ENCODE measurements around the gene OR4D11.
"Not testable (repeated sequence)": the region's sequence is repeated elsewhere in the genome, so short reads cannot be mapped to it uniquely, and the experiment has no call there.

OR4D11 gene

GRCh38 chr11:59503276-59503675, at the start of gene OR4D11:
OR4D11 (plus strand) TSS chr11:59503576; CDS start chr11:59503576, 0 bp downstream.
- no peak for DNase-seq (ENCODE audit: extremely low read depth in 1 of 2, low read depth in 1 of 2)

- no peak for DNase-seq (ENCODE audit: extremely low read depth in 1 of 2, low read depth in 1 of 2)
These were observed 46.7 kb upstream of the OR4D11 start, which contains the start of gene OR4D6 for GRCh38 chr11:59456661-59457060. OR4D6 (plus strand) TSS chr11:59456961; CDS start chr11:59456961, 0 bp downstream.

GRCh38 chr11:59459916-59460315, 43.5 kb upstream of the OR4D11 start:
- DNase-seq (ENCODE audit: extremely low read depth in 1 of 2, low read depth in 1 of 2) = no peak

- DNase-seq (ENCODE audit: extremely low read depth in 1 of 2, low read depth in 1 of 2) = no peak
These were observed 40.2 kb upstream of the OR4D11 start for GRCh38 chr11:59463190-59463641.

- DNase-seq (ENCODE audit: extremely low read depth in 1 of 2, low read depth in 1 of 2) = no peak
These were observed 30.4 kb upstream of the OR4D11 start, which contains the start of gene OR4D10 for GRCh38 chr11:59473015-59473414. OR4D10 (plus strand) TSS chr11:59473315; CDS start chr11:59477430, 4,115 bp downstream.

- DNase-seq (ENCODE audit: extremely low read depth in 1 of 2, low read depth in 1 of 2) = no peak
These were observed 28.2 kb upstream of the OR4D11 start for GRCh38 chr11:59475176-59475575.

GRCh38 chr11:59479906-59480305, 23.5 kb upstream of the OR4D11 start:
- no peak for DNase-seq (ENCODE audit: extremely low read depth in 1 of 2, low read depth in 1 of 2)

- no peak for DNase-seq (ENCODE audit: extremely low read depth in 1 of 2, low read depth in 1 of 2)
These were observed 23.0 kb upstream of the OR4D11 start for GRCh38 chr11:59480359-59480758.

GRCh38 chr11:59501931-59502330, 1.4 kb upstream of the OR4D11 start:
- DNase-seq (ENCODE audit: extremely low read depth in 1 of 2, low read depth in 1 of 2) = no peak

- no peak for DNase-seq (ENCODE audit: extremely low read depth in 1 of 2, low read depth in 1 of 2)
These were observed 7.7 kb downstream of the OR4D11 start, which contains the start of gene OR4D9 for GRCh38 chr11:59510941-59511589. OR4D9 (plus strand) TSS chr11:59511539; CDS start chr11:59514913, 3,374 bp downstream.

GRCh38 chr11:59511675-59512074, 8.3 kb downstream of the OR4D11 start:
- DNase-seq (ENCODE audit: extremely low read depth in 1 of 2, low read depth in 1 of 2) = no peak

GRCh38 chr11:59520139-59520538, 16.8 kb downstream of the OR4D11 start:
- not testable (repeated sequence) for DNase-seq (ENCODE audit: extremely low read depth in 1 of 2, low read depth in 1 of 2)

GRCh38 chr11:59520741-59521140, 17.4 kb downstream of the OR4D11 start:
- DNase-seq (ENCODE audit: extremely low read depth in 1 of 2, low read depth in 1 of 2) = no peak

- DNase-seq (ENCODE audit: extremely low read depth in 1 of 2, low read depth in 1 of 2) = no peak
These were observed 20.2 kb downstream of the OR4D11 start for GRCh38 chr11:59523541-59523940.

- no peak for DNase-seq (ENCODE audit: extremely low read depth in 1 of 2, low read depth in 1 of 2)
These were observed 25.3 kb downstream of the OR4D11 start for GRCh38 chr11:59528711-59529110.

GRCh38 chr11:59532620-59533019, 29.2 kb downstream of the OR4D11 start:
- DNase-seq (ENCODE audit: extremely low read depth in 1 of 2, low read depth in 1 of 2) = no peak

- DNase-seq (ENCODE audit: extremely low read depth in 1 of 2, low read depth in 1 of 2) = no peak
These were observed 31.3 kb downstream of the OR4D11 start for GRCh38 chr11:59534676-59535075.

GRCh38 chr11:59542142-59542810, 38.9 kb downstream of the OR4D11 start:
- DNase-seq (ENCODE audit: extremely low read depth in 1 of 2, low read depth in 1 of 2) = no peak

- not testable (repeated sequence) for DNase-seq (ENCODE audit: extremely low read depth in 1 of 2, low read depth in 1 of 2)
These were observed 40.3 kb downstream of the OR4D11 start for GRCh38 chr11:59543713-59544112.

GRCh38 chr11:59544869-59545178, 41.4 kb downstream of the OR4D11 start:
- no peak for DNase-seq (ENCODE audit: extremely low read depth in 1 of 2, low read depth in 1 of 2)

GRCh38 chr11:59545179-59546020, 42.0 kb downstream of the OR4D11 start:
- DNase-seq (ENCODE audit: extremely low read depth in 1 of 2, low read depth in 1 of 2) = no peak
